ENCODE data around the gene ATP9A.
A peak's percentile ranks its signal among the peaks of the same experiment; 100 is the strongest.
"Not testable (repeated sequence)": the region's sequence is repeated elsewhere in the genome, so short reads cannot be mapped to it uniquely, and the experiment has no call there.

ATP9A gene

GRCh38 chr20:51725584-51726176 lies 42.5 kb downstream of the ATP9A start:
- peak; percentile 91 for DNase-seq

GRCh38 chr20:51723026-51723425 lies 45.2 kb downstream of the ATP9A start:
- not testable (repeated sequence) for DNase-seq

GRCh38 chr20:51722246-51722645 lies 45.9 kb downstream of the ATP9A start:
- not testable (repeated sequence) for DNase-seq

GRCh38 chr20:51720854-51721253 lies 47.3 kb downstream of the ATP9A start:
- DNase-seq = no peak

- DNase-seq = no peak
Measured at GRCh38 chr20:51720384-51720783, 47.8 kb downstream of the ATP9A start.

GRCh38 chr20:51715856-51716185 lies 52.4 kb downstream of the ATP9A start:
- no peak for DNase-seq

GRCh38 chr20:51715163-51715855 lies 52.9 kb downstream of the ATP9A start:
- DNase-seq = peak; percentile 69

GRCh38 chr20:51713213-51713598 lies 55.0 kb downstream of the ATP9A start:
- no peak for DNase-seq

- DNase-seq = no peak
Measured at GRCh38 chr20:51712501-51713212, 55.5 kb downstream of the ATP9A start.

GRCh38 chr20:51711426-51711825 lies 56.8 kb downstream of the ATP9A start:
- no peak for DNase-seq

GRCh38 chr20:51710361-51710894 lies 57.8 kb downstream of the ATP9A start:
- no peak for DNase-seq

GRCh38 chr20:51705400-51705799 lies 62.8 kb downstream of the ATP9A start:
- DNase-seq = peak; percentile 94

GRCh38 chr20:51703400-51704287 lies 64.5 kb downstream of the ATP9A start:
- DNase-seq = peak; percentile 73

- DNase-seq = peak; percentile 9
Measured at GRCh38 chr20:51702556-51702955, 65.6 kb downstream of the ATP9A start.

GRCh38 chr20:51700809-51701285 lies 67.3 kb downstream of the ATP9A start:
- DNase-seq = peak; percentile 84

GRCh38 chr20:51698252-51698651 lies 69.9 kb downstream of the ATP9A start:
- DNase-seq = no peak

- DNase-seq = peak; percentile 70
Measured at GRCh38 chr20:51697096-51697826, 70.9 kb downstream of the ATP9A start.

GRCh38 chr20:51696304-51697071 lies 71.7 kb downstream of the ATP9A start:
- peak; percentile 83 for DNase-seq

- peak; percentile 78 for DNase-seq
Measured at GRCh38 chr20:51695574-51696303, 72.5 kb downstream of the ATP9A start.

- no peak for DNase-seq
Measured at GRCh38 chr20:51692806-51693400, 75.3 kb downstream of the ATP9A start.
